Limb (tissue), 2 donors: ENCODE measurements around the gene VSIG4.

Experiments used
- DNase-seq, 2 donors: peaks; one replicate each; pipeline ENCODE4 v3.0.0-alpha.2; 2016; ENCODE audit errors: extremely low spot score in 2 of 2

VSIG4 gene

DNA sequence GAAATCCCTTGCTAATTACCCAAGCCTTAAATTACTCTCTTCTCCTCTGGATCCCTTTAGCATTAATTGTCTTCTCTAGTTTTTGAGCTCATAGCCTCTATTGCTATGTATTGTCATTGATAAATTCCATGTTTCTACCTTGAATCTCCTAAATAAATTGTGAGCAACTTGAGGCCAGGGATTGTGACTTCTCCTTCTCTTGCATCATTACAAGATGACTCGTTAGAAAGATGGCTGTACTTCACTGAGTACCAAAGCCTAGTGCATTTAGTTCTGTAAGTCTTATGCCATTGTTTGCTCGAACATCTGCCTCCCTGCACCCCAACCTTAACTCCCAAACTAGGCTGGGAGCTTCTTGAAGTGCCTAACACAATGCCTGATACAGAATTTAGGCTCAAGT lies 15.3 kb downstream of the VSIG4 start:
- no peak for DNase-seq

DNA sequence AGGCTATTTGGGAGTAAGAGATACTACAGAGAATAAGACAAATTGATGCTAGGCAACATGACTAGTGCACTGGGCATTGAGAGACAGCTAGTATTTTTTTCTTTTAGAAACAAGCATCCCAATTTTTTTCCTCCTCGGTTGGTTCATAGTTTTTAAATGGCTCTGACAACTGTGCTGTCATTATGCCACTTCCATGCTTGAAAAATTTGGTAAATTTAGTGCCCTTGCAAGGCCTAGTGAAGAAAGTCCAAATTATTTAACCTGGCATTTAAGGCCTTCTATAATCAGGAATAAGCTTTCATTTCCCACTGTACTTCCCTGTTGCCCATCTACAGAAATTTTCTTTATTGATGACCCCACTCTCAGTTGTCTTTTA lies 15.8 kb downstream of the VSIG4 start:
- no peak for DNase-seq

DNA sequence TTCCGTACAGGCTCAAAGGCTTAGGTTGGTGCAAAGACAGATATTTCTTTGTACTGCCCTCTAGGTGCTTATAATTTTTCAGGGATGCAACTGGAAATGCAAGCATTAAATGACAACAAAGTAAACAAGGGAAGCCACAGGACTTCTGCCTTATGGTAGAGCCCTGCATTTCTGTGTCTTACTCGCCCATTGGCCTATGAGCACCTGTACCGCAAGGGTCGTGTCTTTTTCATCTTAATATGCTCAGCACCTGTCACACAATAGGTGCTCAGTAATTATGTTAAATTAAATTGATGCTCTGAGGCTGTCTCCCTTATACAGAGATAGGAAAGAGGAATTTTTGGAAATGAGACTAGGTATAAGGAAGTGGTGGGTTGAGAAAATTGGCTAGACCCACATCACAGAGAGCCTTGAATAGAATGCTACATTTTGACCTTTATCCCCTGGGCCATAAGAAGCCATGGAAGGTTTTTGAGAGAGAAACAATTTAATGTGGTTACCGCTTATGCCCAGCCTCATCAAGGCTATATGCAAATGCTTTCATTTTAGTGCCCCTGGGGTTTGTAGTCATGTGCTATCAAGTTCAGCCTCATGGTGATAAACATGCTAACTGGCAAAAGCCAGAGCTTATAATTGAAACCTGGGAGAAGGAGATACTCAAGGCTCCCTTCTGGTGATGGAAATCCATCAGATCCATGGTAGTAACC lies 16.3 kb downstream of the VSIG4 start:
- DNase-seq, result no peak

DNA sequence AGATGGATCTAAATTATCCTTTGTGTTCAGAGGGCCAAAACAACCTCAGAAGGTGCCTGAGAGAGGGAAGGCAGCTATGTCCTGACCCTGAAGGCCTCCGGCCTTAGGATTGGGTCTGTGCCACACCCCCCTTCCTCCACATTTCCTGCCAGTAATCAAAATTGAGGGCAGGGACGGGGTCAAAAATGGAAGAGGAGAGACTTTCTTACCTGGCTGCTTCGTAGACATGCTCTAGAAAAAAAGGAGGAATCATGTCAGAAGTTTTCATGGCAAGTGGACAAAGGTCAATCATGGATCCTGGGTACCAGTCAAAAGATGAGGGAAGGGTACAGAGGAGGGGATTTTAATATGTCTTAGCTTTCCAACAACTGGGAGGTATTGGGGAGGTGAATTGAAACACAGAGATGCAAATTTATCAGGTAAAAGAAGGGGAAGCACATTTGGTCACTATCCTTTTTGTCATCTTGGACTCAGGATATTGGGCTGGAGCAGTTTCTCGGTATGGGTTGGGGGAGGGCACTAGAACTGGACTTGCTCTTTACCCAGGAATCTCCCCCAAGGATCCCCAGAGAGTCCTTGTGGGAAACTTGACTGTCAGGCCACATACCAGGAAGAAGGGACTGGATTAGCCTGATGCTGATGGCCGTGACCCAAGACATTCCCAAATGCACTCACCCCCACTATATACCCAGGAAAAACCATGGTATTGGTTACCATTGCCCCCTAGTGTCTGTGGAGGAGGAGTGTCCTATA lies 17.1 kb downstream of the VSIG4 start:
- DNase-seq, result no peak

DNA sequence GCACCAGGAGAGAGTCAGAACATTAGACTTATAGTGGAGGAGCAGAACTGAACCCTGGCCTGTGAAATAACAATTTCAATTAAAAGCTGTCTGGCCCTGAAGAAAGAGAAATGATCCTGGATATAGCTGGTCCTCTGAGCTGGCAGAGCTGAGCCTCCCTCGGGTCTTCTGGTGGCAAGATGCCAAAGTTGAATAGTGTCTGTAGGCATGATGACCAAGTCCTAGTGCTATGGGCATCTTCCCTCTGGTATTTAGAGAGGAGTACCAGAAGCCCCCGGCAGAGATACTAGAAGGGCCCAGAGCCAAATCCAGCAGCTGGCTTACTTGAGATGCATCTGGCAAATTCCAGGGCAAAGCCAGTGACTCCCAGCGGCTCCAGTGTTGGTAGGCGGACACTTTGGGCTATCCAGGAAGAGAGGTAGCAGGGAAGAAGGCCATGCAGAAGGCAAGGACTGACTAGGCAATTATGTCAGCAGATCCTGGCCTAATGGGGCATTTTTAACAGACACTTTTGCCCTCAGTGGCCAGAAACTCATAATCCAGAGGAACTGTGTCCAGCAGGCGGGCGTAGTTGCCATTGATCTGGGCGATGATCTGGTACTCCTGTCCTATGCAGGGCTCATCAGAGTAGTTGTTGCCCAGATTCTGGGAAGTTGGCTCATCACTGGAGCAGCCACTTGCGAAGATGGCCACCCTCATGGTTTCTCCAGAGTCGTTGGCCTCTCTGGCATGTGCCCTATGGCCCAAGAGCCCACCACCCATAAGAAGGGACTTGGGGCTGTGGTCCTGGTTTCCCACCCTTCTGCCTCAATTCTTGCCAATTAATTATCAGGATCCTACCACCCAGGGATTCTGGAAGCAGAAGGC lies 17.9 kb downstream of the VSIG4 start:
- no peak for DNase-seq

DNA sequence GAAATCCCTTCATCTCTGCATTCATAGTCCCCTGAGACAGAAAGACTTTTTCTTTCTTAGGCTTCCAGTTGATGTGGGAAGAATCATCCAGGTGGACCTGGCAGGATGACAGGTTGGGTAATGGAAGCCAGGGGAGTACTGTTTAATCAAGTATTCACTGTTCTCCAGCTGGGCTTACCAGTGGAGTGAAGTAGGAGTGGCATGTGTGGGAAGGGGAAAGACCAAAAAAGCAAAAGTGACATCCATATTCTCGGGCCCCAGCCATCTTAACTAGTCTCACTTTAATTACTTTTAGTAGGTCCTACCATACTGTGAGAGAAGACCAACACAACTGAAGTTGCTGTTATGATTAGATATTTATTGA lies 18.5 kb downstream of the VSIG4 start:
- no peak for DNase-seq

DNA sequence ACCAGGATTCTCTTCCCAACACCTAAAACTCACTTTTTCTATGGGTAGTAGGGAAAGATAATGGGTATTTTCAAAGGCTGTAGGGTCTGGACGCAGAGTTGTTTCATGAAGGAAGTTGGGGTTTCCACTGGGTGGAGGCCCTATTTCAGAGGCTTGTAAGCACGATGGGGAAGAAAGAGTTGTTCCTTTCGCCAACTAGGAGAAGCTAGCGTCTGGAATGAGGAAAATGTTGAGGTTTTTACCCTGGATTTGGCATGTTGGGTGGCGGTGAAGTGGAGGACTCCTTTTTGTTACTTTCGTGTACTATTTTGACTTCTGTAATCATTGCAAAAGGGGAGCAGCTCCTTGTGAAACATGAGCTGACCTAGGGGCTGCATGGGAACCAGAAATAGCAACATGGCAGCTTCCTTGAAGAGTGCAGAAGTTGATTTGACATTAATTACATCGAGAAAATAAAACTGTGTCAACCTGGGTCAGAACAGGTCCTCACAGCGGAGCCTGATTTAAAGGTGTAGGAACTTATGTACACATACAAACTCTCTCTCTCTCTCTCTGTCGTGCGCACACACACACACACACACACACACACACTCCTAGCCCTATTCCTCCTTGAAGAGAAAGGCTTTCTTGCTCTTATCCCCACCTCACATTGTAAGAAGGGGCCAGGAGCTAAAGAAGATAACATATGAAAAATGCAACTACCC lies 19.1 kb downstream of the VSIG4 start:
- DNase-seq, result no peak

DNA sequence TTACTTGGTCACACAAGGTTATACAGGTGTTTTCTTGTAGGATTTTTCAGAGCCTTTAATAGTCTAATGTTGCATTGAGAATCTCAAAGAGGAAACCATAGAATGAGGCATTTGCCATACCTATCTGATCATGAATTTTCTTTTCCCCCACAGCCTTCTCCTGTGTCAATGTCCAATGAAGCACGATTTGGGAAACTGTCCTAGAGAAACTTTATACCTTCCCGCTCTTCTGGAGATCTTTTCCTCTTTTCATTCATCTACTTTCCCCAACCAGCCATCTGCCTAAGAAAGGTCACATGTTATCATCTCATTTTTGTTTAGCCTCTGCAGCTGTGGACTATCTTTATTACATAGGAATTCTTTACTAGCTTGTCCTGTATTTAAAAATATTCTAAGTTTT lies 19.9 kb downstream of the VSIG4 start:
- DNase-seq, result no peak

DNA sequence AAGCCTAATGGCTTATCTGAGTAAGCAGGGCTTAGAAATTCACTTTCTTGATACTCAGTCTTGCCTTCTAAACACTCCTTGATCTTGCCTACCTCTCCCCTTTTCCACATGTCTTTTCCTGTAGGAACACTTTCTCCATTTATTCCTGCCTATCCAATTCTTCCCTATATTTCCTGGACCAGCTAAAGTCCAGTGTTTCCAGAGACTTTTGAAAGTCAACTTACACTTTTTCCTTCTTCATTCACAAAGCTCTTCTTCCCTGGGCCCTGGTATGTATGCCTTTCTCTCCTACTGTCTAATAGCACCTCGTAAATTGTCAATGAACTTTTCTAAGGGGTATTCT lies 20.6 kb downstream of the VSIG4 start:
- no peak for DNase-seq

DNA sequence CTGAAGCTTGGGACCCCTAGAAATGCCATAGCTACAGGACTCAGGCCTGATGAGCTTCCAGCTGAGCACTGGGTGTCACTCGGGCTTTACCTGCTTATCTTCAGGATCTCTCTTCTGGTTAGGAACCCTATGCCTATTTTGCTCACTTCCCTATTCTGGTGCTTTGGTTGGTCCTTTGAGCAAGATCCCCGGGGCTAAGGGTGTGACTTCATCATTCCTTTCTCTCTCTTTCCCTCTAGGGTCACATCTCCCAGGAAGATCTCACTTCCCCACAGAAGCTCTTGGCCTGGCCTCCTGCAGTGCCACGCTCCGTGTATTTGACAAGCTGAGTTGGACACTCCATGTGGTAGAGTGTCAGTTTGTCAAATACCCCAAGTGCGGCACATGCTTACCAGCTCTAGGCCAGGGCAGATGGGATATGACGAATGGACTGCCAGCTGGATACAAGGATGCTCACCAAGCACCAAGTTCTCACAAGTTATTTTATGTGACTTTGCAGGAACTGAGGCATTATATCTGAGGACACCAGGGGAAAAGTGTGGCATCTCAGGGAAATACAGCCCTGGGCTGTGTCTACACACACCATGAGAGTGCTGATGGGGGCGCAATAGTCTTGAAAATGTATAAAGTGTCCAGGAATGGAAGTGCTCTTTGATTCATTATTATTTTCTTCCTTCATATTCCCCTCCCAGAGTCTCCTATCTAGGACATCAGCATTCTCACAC lies 21.1 kb downstream of the VSIG4 start:
- no peak for DNase-seq

DNA sequence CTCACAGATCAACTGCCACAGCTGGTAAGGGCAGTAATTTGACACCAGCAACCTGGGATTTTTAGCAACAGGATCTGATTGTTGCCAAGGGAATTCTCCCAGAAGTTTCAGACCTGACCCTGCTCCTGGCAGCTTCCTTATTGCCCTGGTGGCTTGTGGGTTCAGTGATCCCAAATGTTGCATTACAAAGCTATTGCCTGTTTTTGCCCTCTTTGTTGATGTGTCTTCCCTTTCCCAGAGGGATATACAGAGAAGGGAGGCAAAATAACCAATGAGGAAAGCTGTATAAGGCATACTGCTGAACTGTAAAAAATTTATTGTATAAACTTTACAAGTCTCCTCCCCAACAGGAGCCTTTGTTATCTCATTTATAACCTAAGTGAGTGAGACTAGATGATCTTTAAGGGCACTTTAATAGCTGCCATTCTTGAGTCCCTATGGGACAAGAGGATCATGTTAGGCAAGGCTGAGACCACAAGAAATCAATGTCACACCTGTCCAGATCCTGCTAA lies 22.2 kb downstream of the VSIG4 start:
- no peak for DNase-seq

DNA sequence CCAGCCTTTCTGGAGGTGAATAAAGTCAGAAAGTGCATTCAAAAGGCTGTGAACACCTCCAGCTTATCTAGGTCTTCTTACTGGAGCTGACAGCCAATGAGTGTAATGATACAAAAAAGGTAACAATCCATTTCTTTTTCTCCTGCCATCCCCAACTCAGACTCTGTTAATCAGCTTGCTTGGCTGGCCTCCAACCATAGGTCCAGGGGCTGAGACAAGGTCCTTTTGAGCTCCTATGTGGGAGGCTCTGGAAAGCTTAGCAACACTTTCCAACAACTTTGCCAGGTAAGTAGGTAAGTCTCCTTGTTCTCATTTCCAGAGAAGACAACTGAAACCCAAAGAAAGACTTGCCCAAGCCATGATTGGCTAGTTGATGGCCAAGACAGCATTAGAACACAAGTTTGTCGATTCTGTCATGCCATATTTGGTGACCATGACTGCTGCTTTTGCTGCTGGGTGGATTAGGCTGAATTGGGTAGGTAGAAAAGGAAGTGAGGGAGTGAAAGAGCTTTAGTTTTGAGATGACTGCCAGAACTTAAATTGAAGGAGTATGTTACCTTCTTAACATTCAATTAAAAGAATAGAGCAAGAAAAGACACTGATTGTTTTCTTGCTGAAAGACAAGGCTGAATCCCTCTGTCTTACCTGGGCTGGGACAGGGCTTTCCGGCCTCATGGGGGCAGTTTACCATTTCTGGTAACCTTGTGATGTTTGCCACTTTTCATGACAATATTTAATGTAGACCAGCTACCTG lies 22.8 kb downstream of the VSIG4 start:
- no peak for DNase-seq

DNA sequence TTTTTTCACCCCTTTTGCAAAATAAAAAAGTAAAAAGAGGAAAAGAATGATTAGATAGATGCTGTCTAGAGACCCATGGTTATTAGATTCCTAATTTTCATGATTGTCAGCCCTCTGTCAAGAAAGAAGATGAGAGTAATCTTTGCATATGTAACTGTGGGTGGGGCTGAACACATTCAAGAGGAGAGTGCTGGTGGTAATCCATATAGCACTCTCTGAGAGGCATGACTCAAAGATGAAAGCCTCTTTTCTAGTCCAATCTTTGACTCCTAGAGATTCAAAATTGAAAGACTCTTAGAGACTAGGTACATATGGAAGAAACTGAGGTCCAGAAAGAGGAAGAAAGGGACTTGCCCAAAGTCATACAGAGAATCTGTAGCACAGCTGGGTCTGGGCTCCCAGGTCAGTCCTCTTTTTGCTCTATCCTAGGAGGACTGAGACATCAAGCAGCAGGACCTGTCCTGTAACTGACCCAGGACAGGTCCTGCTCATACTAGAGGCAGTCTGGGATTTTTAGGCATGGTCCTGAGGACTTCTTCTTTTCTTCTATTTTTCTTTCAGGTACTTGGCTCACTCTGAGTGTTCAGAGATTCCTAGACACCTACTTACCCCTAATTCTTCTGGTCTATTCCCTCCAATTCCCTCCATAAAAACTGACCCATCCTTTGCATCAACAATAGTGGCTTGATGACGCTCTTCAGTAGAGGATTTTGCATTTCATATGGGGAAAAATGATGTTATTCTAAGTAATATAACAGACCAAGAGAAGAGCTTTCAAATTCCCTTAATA lies 23.8 kb downstream of the VSIG4 start:
- DNase-seq, result no peak

DNA sequence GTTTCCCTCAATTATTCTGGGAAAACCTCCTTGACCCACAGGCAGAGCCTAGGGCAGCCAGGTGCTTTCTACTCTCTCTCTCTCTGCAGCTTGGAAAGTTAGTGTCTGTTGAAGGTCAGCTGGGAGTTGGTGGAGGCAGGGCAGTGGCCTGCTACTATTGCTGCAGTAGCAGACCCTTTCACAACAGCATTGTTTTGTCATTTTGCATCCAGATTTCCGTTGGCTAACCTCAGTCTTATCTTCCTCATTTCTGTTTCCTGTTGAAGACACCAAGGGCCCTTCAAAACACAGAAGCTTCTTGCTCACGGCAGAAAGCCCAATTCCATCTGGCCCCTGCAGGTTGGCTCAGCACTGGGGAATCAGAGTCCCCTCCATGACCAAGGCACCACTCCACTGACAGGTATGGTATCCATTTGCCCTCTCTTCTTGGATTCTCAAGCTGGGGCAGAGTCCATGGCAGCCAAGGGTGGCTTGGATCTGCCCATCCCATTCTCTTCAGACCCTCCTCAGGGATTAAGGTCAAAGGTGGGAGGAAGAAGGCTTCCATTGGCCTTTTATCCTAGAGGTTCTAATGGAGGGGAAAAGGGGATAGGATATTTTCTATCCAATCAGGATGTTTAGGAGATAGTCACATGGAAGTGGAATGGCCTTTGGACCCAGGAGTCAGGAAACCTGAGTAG lies 24.6 kb downstream of the VSIG4 start:
- DNase-seq, result no peak

DNA sequence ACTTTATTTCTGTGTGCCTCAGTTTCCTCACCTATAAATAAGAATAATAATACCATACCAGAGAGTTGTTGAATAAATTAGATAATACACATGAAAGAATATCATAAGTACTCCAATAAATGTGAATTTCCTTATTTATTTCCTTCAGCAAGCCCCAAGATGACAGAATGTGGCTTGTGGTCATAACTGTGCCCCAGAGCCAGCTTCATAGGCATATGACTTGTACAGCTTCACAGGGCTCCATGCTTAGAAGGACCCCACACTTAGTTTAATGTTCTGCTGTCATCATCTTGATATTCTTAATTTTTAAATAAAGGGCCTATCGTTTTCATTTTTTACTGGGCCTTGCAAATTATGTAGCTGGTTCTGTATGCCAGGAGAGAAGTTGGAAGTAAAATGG lies 25.3 kb downstream of the VSIG4 start:
- DNase-seq, result no peak

DNA sequence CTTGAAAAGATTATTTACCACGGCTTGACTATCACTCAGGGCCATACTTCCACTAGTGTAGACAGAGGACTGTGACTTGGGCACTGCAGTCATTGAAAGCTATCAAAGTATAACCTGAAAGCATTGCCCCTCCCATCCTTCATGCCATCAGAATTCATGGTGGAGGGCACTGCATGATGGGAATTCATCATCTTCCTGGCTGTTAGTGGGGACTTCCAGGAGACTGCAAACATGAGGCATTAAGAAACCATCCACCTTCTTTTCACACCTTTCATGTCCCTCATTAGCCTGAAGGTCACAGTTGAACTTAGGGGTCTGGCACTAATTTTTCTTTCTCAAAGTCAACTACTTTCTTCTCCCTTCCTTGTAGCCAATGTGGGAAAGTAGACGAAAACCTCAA lies 25.8 kb downstream of the VSIG4 start:
- DNase-seq, result no peak

DNA sequence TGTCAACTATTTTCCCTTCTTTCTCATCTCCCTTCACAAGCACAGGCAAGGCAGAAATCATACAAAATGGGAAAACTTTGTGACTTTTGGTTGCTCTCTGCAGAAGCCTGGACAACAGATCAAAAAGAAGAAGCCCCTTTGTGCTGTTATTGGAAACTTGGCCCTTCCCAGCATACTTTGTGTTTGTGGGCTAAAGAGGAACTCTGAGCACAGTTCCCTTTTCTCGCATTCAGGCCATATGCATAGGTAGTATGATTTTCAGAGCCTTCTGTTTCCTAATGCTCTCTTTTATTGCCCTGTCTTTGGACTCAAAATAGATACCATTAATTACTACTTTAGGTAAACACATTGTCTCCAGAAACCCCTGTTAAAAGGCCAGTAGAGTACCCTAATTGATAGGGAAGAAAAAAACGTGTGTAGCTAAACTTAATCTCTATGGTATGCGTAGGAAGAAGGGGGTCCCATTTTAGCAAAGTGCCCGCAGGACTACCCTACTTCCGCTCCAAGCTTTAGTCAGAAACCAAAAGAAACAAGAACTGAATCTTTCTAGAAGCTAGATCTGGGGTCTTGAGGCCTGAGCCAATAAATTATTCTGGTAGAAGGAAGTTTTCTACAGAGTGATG lies 26.6 kb downstream of the VSIG4 start:
- no peak for DNase-seq

DNA sequence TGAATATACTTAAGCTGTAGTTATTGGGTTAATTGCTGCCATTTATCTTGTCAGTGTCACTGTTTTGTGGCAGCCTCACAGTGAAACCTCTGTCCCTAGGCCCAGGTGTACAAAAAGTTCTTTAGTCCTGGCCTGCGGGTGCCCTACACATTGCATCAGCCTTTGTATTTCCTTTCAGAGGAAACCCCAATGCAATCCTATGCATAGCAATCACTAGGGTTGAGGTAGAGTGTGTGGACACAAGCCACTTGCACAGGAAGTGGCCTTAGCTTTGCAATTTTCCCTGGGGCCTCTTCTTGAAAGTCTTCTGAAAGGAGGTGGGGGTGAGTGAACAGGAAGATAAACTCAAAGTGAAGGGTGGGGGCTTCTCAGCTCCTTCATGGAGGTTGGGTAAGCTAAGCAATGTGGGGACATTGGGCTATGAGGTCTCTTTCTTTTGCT lies 27.8 kb downstream of the VSIG4 start:
- no peak for DNase-seq
